ENCODE measurements around the gene PLA2G4A.

GRCh38 chr1:187009320-187009719 lies 180.6 kb downstream of the PLA2G4A start:
- TF ChIP-seq CTCF (IDR thresholded peaks at IDR 0.05), result no peak
- no peak for TF ChIP-seq POLR2AphosphoS5 (IDR thresholded peaks at IDR 0.05)
- TF ChIP-seq POLR2A (IDR thresholded peaks at IDR 0.05), result no peak
- TF ChIP-seq EP300 (IDR thresholded peaks at IDR 0.05), result no peak

Data from suprapubic skin (tissue), 4 donors.